HG03439 (cell line): ENCODE measurements around the gene C5orf47.
"Not testable (repeated sequence)": the region's sequence is repeated elsewhere in the genome, so short reads cannot be mapped to it uniquely, and the experiment has no call there.

Source experiments
- ATAC-seq: cut with Tn5 transposase; IDR thresholded peaks from one replicate; pipeline ENCODE4 v1.9.1; 2021; ENCODE audit warnings: mild to moderate bottlenecking, moderate library complexity; ENCODE audit not compliant: unreplicated experiment

The C5orf47 gene

DNA sequence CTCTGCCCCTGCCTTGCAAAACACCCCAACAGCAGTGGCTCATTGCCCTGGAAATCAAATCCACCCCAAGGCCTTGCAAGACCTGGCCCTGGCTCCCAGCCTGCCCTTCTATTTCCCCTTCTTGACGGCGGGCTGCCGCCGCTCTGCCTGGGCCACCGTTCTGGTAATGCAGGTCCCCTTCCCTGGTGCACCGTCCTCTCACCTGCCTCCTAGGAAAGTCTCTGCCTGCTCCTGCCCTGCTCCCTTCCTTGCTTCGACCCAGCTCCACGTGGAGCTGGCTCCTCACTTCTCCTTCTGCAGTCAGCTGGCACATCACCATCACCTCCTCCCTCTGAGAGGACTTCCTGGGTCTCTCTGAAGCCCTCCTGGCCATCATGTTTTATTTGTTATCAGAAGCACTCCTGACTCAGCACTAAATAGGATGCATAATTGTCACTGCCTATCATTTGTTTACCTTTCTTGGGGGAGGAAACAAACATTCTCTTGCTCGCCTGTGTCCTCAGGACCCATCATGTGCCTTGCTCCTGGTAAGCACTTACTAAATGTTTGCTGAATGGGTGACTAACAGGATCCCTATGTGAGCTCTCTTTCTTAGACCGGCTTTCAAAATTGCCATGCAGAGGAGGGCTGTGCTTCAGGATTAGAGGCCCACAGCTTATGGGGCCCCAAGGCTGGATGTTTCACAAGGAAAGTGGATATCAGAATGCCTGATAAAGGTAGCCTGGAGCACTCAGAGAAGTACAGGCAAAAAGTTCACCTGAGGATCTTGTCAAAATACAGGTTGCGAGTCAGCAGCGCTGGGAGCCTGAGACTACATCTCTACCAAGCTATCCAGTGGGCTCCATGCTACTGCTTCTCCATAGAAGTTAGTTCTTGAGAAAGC is 19.6 kb upstream of the C5orf47 start:
- ATAC-seq = no peak

DNA sequence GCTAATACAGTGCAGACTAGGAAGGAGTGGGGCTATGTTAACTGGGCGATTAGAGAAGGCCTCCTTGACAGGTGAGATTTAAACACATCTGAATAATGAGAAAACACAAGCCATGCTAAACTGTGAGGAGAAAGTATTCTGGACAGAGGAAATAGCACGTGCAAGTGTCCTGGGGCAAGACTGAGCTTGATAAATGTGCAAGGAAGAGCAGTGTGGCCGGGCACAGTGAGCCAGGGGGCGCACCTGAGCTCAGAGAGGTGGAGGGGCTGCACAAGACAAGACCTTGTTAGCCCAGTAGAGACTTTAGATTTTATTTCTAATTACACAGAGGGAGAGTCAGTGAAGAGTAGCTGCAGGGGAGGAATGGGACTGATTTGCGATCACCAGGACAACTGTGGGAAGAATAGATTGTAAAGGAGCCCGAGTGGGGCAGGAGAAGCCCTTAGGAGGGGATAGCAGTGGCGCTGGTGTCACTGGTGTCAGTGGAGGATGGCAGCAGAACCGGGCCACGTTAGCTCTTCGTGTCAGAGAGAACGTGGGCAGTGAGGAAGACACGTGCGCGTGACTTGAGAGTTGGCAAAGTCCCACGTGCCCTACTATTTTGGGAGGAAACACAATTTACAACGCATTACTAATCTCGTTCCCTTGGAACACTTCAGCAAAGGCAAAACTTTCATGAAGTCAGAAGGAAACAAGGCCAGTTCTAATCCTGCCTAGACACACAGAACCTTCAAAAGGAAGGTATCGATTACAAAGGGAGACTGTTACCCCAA is 17.9 kb upstream of the C5orf47 start:
- ATAC-seq = no peak

DNA sequence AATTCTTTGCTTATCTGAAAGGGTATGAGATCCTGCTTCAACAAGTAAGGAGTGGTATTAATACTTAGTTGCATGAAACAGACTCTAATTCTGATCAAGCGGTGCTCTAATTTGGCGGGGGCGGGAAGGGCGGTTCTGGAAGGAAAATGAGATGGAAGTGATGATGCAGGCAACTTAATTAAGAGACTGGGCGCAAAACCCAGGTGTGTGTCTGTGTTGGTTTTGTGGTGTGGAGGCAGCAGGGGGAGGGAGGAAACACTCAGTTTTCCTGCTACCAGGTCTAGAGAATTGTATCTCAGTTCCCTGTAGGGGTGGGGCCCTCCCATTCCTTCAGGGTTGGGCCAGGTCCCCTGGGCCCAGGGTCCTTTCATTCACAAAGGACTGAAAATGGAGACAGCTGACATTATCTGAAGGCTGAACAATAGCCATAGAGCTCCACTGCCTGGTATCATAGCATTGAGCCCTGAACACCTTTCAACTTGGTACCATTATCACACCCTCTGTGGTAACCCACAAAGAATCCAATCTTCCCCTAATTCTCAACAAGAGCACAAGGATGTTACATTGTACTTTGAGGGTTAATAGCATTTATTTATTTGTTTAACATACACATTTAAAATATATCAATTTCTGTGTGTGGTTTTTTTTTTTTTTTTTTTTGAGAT is 17.2 kb upstream of the C5orf47 start:
- no peak for ATAC-seq

DNA sequence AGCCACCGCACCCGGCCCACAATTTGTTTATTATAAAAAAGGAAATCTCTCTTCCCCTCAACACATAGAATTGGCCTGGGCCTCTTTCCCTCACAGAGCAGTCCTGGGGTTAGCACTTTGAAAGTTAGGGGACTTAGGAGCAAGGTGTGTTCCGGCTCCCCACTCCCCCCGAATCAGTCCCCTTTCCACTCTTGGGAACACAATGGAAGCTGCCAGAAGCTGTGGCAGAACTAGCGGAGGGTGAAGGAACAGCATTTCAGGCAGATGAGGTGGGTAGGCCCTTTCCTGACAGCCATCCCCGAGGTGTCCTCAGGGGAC is 16.4 kb upstream of the C5orf47 start:
- ATAC-seq = no peak

DNA sequence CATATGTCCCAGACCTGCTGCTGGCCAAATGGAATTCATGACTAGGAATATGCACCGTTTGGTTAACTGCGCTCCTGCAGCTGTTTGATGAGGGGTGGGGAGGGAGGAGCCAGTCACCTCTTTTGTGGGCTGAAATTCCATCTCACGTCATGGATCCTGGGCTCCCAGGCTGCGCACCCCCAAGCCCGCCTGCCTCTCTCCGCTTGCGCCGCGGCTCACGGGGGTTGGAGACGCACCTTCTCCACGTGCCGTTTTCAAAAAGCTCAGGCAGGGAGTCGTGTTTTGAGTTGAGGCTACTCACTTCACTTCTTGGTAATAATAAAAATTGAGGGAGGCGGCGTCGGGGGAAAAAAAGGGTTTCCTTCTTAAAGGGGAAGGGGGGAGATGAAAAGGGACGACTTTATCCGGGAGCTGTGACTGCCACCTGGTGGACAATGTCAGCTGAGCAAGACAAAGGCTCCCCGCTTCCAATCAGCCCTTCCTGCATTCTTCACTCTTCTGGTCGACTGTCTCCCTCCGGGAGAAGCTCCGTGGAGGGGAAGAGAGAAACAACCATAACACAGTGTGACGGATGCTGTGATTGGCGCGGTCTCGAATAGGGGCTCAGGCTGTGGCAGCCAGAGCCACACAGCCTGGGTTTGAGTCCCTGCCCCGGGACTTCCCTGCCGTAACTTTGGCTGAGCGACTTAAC is 15.9 kb upstream of the C5orf47 start:
- peak; percentile 63 for ATAC-seq

DNA sequence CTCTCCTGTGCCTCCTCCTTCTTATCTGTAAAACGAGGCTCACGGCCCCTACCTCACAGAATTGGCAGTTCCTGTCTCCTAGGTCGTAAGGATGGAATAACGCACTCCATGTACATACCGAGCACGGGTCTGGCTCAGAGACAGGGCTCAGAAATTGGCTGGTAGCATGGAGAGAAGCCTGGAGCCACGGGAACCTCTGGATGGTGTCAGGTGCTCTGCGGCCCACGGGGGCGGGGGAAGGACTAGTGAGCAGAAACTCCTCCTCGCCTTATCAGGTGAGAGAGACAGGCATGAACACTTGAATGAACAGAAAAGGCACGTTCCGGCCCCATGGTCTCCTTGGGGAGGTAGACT is 15.4 kb upstream of the C5orf47 start:
- no peak for ATAC-seq

DNA sequence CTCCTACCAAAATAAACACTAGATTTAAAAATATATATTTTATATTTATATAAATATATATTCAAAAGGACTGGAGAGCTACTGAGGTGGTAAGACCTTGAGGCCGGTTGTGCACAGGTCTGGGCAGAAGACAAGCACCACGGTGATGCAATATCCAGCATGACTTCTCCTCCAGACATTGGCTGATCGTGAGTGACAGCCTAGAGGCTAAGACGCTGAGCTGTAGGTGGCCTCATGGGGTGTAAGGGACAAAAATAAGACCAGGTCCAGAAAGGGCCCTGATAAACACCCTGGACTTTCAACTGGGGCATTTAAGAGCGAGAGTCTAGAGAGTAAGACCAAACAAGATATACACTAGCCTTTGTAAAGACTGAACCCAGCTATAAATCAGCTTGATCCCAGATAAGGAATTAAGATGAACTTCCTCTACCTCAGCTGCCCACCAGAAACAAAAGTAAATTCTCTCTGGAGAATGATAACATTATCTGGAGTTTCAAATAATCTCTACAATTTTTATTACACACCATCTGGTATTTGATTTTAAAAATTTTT is 14.2 kb upstream of the C5orf47 start:
- no peak for ATAC-seq

DNA sequence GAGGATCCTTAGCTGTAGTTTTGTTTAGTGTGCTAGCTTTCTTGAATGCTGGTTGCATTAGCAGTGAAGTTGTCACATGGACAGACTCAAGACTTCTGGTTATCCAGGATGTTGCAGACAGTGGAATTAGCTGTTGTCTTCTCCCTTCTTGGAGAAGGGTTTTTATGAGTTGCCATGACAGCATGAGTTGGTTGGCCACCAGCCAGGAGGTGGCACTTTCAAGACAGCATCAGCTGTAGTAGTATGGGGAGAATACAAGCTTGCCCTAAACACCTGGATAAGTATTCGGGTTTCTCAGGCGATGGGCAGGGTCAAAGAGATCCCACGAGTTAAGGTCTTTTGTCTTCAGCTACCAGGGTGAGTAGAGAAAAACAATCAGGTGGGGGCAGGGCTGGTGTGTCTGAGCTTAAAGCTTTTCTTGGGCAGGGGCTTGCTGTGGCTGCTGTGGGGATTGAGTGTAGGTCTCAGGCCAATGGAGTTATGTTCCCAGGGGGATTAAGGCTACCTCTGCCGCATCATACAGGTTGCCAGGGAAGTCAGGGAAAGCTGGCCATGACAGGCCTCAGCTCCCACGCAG is 7.7 kb upstream of the C5orf47 start:
- no peak for ATAC-seq

DNA sequence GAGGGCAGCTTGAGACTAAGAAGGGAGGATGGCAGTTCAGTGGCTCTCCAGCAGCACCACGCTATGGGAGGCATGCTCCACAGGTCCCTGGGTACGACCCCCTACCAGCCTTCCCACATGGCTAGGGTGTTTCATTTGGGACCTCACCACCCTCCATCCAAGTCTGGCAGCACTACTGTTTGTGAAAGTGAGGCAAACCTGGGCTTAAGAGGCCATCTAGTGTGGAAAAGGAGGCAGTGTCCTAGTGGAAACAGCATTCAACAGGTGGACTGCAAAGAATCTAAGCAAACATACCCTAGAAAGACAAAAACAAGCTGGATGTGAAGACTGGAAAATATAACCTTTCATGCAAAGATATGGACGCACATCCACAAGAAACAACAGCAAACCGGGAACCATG is 4.8 kb upstream of the C5orf47 start:
- no peak for ATAC-seq

DNA sequence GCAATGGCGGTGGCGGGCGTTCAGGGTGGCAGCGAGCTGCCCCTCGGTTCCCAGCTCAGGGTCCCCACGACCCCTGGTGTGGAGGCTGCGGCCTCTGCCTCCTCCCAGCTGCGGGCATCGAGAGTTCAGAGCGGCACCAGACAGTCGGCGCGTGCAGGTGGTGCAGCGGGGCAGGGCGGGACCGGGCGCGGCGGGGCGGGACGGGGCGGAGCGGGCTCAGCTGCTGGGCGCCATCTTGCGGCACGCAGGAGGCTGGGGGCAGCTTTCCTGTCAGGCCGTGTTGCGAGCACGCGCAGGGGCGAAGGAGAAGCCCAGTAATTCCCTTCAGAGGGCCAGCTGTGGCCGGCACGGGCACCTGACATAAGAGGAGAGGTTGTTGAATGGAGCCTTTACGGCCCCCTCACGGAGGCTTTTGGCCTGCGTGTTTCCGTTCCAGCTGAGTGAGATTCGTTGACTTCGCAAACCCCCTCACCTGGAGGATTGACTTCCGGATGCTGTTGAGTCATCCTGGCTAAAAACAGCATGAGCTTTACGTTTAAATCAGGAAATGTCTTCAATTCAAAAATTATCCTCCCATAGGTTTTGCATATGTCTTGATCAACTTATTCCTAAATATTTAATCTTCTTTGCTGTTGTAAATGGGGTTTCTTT is 587 bp downstream of the C5orf47 start:
- ATAC-seq = no peak

DNA sequence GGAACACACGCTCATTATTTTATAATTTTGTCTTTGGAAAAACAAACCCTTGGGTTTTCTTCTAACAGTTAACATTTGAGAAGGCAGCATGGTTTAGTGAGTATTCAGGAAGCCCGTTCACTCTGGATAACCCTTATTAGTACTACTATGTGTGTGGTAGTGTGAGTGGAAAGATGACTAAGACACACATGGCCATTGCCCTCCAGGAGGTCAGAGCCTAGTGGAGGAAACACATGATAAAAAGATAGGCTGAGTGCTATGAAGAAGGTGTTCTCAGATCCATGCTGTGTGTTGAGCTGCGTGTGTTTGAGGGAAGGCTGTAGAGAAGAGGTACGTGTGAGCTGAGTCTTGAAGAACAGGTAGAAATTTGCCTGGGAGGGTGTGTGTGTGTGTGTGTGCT is 8.4 kb downstream of the C5orf47 start:
- no peak for ATAC-seq

DNA sequence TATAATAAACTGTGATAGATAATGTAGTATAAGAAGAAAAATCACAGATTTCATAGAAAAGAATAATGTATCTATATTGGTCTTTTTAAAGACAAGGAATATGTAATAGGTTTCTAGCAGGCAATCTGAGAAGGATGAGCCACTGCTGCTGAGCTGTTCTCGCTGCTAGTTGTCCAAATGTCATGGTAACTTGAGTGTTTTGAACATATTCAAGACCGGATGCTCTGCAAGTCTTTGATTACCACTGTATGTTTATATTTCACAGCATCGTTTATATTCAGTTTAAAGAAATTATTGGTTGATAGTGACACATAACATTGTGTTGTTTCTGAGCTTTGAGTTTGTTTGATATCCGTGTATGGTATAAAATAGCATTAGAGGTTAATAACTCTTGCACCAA is 9.6 kb downstream of the C5orf47 start:
- ATAC-seq = no peak

DNA sequence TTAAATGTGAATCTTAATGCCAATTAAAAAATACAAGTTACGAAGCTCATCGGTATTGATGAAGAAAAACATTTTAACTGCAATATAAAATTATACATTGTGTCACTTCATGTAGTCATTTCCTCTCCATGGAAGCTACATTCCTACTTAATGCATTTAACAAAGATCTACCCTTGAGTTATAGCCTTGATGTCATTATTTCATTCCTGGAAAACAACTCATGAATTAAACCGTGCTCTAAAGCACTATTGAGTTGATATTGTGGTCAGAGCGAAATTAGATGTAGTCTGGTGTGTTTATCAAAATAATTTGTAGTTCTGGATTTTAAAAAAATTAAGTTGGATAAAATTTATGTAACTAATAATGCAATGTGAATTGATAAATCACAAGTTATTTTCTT is 11.1 kb downstream of the C5orf47 start:
- no peak for ATAC-seq

DNA sequence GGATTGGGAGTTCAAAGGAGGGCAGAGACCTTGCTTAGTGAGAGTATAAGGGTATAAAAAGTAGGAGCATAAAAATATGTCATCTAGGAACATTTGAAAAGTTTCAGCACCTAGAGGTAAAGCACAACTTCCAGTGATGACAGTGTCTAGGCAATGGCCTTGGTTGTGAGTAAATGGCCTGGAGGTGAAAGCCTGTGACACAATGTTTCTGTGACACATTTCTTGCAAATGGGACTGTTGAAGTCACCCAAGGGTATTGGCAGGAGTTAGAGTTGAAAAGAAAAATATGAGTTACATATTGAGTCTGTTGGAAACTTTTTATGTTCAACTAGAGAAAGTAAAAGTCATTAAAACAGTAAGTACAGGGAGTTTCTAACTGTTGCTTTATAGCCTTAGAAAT is 14.8 kb downstream of the C5orf47 start:
- ATAC-seq = no peak

DNA sequence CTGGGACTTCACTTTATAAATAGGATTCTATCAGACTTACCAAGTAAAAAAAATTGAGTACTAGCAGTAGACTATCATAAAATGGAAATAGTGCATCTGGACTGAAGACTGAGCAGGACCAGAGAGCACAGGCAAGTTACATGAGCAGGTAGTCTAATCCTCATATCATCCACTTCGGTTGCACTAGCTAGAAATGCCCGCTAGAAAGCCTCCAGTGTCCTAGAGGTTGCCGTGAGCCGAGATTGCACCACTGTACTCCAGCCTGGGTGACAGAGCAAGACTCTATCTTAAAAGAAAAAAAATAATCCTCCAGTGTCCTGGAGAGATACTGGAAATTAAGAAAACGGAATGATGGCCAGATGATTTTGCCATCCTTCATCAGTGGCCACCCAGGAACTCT is 20.0 kb downstream of the C5orf47 start:
- ATAC-seq = no peak

DNA sequence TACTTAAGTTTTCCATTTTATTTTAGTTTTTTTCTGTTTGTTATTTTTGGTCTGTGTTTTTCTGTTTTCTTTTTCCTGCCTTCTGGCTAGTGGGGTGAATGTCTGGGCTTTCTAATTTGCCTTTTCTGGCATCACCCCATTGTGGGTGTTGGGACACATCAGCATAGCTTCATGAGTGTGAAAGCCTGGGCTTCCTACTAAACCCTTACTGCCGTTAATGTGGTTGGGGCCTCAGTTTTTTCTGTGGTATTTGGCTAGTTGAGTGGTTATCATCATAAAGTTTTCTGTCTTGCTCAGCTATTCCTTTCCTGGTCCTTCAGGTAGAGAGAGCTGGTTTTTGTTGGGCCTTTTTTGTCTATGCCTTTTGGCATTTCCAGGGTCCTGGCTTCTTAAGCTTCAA is 21.4 kb downstream of the C5orf47 start:
- ATAC-seq = no peak

DNA sequence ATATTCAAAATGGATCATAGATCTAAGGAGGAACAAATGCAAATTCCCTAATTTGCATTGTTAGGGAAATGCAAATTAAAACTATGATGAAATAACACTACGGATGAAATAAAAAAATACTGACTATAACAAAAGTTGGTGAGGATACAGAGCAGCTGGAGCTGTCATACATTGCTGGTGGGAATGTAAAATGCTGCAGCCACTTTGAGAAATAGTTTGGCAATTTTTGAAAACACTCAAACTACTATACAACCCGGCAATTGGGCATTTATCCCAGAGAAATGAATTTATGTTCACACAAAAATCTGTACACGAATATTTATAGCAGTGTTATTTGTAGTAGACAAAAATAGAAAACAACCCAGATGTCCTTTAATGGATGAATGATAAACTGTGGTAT is 22.5 kb downstream of the C5orf47 start:
- no peak for ATAC-seq

DNA sequence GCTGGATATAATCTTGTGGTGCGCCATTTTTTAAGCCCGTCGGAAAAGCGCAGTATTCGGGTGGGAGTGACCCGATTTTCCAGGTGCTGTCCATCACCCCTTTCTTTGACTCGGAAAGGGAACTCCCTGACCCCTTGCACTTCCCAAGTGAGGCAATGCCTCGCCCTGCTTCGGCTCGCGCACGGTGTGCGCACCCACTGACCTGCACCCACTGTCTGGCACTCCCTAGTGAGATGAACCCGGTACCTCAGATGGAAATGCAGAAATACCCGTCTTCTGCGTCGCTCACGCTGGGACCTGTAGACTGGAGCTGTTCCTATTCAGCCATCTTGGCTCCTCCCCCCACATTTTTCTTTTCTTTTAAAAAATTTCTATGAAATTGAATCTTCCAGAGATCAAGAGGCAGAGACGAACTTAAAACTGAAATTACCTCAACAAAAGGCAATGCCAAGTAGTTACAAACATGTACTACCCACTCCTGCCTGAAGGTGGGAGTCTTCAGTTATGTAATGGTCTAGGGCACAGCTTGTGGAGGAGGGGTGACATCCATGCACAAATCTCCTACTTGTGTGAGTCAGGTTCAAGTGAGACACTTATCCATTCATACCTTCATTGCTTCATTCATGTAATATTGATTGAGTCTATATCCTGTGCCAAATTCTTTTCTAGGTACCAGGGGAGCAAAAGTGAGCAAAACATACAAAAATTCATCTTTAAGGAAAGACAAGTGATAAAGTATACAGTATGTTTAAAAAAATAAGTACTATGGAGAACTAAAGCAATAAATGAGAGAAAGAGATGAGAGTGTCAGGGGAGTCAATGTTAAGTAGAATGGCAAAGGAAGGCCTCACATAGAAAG is 31.3 kb downstream of the C5orf47 start:
- not testable (repeated sequence) for ATAC-seq

DNA sequence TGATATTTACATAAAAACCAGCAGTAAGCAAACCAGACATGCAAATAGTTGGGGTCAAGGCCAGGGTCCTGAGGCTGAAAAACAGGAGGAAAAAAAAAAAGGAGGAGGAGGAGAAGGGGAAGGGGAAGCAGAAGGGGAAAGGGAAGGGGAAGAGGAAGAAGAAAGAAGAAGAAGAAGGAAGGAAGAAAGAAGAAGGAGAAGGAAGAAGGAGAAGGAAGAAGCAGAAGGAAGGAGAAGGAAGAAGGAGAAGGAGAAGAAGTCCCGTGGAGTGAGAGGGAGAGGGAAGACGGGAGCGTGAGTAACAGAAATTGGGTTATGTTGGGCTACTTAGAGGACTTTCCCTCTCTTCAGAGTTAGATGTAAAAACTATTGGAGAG is 31.9 kb downstream of the C5orf47 start:
- ATAC-seq = no peak
